AG04449 (cell line): ENCODE data around the gene ERFE.

Source experiments
- CTCF ChIA-PET: fragments of 350-600 bp; formaldehyde crosslinking; extraction: SDS; loops from one replicate; lab custom pipeline; 2021; ENCODE audit warnings: antibody characterized with exemption; lab: Yijun Ruan, JAX
- POLR2A ChIA-PET: fragments of 400-600, 350-600 bp; formaldehyde crosslinking; extraction: SDS; loops from one replicate; lab custom pipeline; 2020; ENCODE audit warnings: antibody characterized with exemption, inconsistent platforms; lab: Yijun Ruan, JAX
- DNase-seq: peaks from one replicate; pipeline ENCODE4 v3.0.0-alpha.2; 2010; ENCODE audit warnings: low read depth, low spot score
- H3K4me3 ChIP-seq: 2 replicates; pipeline ENCODE4 v1.5.1; 2011; ENCODE audit warnings: low read depth, mild to moderate bottlenecking, control low read depth, low read length
- CTCF ChIP-seq: IDR thresholded peaks from one replicate; pipeline ENCODE4 v1.5.1; 2011; ENCODE audit warnings: mild to moderate bottlenecking, moderate library complexity, low read length, control low read depth, inconsistent platforms; ENCODE audit not compliant: insufficient read depth; ENCODE audit errors: missing control alignments

ERFE gene

DNA sequence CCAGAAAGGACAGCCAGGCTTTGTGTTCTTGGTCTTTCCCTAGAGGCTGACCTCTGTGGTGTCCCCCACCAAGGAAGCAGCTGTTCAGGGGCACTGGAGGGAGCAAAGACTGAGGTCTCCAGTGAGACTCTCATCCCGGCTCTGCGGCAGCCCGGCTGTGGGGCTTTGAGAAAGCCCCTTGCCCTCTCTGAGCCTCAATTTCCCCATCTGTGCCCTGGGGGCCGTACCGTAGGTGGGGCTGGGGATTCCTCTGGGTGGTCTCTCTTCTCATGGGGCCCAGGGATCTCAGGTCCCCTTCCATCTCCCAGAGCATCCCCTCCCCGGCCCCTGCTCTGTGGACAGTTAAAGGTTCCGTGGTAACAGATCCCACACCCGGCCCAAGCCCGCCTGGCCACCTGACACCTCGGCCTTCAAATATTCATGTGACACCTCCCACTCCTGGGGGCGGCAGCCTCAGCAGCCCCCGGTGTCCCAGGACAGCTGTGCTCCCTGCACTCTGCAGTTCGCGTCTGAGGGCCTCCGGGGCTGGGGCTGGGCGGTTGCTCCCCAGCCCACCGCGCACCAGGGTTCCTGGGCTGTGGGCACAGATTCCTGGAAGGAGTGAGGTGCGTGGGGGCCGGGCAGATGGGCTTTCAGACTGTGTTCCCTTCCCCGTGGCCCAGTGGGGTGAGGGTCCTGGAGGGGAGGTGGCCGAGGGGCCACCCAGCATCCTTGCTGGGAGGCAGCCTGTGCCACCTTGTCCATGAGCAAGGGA is 35.4 kb upstream of the ERFE start:
- no peak for DNase-seq
- no peak overlapping the region for H3K4me3 ChIP-seq
- POLR2A ChIA-PET, result no interaction called here
- CTCF ChIA-PET, result no interaction called here
- TF ChIP-seq CTCF, result no peak

- no peak overlapping the region for H3K4me3 ChIP-seq
- ChIA-PET POLR2A (no interaction called here), CTCF (no interaction called here)
- no peak for TF ChIP-seq CTCF
- DNase-seq, result no peak
These were observed 34.7 kb upstream of the ERFE start for GRCh38 chr2:238123991-238124470.

GRCh38 chr2:238124488-238125126 is 34.2 kb upstream of the ERFE start:
- H3K4me3 ChIP-seq, result no peak overlapping the region
- ChIA-PET CTCF (no interaction called here), POLR2A (no interaction called here)
- DNase-seq, result no peak
- TF ChIP-seq CTCF, result no peak

GRCh38 chr2:238125127-238125885 is 33.5 kb upstream of the ERFE start:
- DNase-seq, result no peak
- no peak overlapping the region for H3K4me3 ChIP-seq
- CTCF ChIA-PET, result no interaction called here
- POLR2A ChIA-PET, result no interaction called here
- TF ChIP-seq CTCF, result no peak

- CTCF ChIA-PET, result no interaction called here
- H3K4me3 ChIP-seq, result no peak overlapping the region
- DNase-seq, result no peak
- no peak for TF ChIP-seq CTCF
- POLR2A ChIA-PET, result no interaction called here
These were observed 32.4 kb upstream of the ERFE start for GRCh38 chr2:238126338-238126737.

- ChIA-PET CTCF (interaction anchor here (0.6 to 2.0 kb wide), 3 partner anchors 11 to 136 kb away, joined by 3 to 13 read pairs (median 3); partner anchors contain the start of gene KLHL30), POLR2A (interaction anchor here (0.8 kb wide), 1 partner anchor 37 kb away, joined by 3 read pairs; no protein-coding TSS in a partner anchor)
- no peak overlapping the region for H3K4me3 ChIP-seq
- no peak for DNase-seq
- no peak for TF ChIP-seq CTCF
These were observed 32.0 kb upstream of the ERFE start for GRCh38 chr2:238126775-238127164.
